Endothelial cell of hepatic sinusoid (primary cell): ENCODE measurements around the gene SLC16A13.
"Not testable (repeated sequence)": the region's sequence is repeated elsewhere in the genome, so short reads cannot be mapped to it uniquely, and the experiment has no call there.

Source experiments
- in situ Hi-C: cut with HindIII; loops from 2 replicates; pipeline ENCODE4 v1.10.0; 2017; ENCODE audit warnings: low sequenced_read_pairs

The SLC16A13 gene

DNA sequence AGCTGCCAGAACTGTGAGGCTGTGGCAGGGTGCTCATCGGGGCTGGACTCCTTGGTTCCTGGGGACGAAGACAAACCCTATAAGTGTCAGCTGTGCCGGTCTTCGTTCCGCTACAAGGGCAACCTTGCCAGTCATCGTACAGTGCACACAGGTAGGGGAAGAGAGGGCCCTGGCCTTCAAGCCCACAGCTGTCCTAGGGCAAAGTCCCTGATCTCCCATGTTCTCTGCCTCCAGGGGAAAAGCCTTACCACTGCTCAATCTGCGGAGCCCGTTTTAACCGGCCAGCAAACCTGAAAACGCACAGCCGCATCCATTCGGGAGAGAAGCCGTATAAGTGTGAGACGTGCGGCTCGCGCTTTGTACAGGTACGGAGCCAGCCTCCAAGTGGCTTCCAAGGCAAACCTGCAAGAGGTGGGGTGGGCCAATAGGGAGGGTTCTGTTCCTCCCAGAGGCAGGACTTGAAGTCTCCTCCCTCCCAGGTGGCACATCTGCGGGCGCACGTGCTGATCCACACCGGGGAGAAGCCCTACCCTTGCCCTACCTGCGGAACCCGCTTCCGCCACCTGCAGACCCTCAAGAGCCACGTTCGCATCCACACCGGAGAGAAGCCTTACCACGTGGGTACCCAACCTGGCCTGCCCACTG lies 9.2 kb upstream of the SLC16A13 start:
- in situ Hi-C loops: no loop called here

DNA sequence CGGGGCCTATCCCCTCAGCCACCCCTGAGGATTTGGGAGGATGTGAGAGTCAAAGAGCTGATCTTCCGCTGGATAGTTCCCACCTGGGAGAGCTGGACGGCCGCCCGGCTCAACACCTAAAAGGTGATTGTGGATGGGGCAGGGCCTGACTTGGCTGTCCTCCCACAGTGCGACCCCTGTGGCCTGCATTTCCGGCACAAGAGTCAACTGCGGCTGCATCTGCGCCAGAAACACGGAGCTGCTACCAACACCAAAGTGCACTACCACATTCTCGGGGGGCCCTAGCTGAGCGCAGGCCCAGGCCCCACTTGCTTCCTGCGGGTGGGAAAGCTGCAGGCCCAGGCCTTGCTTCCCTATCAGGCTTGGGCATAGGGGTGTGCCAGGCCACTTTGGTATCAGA lies 8.5 kb upstream of the SLC16A13 start:
- in situ Hi-C loops: no loop called here

DNA sequence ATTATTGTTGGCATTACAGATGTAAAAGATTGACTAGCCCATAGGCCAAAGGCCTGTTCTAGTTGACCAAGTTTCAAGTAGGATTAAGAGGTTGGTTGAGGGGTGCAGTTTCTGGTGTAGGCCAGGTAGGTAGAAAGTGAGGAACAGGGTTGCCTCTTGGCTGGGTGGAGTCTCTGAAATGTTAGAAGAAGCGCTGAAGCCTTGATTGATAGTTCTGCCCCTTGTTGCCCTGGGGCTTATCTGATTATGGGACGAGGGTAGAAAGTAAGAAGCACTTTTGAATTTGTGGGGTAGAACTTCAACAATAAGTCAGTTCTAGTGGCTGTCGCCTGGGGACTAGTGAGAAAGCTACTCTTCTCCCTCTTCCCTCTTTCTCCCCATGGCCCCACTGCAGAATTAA lies 6.7 kb upstream of the SLC16A13 start:
- in situ Hi-C loops: no loop called here

DNA sequence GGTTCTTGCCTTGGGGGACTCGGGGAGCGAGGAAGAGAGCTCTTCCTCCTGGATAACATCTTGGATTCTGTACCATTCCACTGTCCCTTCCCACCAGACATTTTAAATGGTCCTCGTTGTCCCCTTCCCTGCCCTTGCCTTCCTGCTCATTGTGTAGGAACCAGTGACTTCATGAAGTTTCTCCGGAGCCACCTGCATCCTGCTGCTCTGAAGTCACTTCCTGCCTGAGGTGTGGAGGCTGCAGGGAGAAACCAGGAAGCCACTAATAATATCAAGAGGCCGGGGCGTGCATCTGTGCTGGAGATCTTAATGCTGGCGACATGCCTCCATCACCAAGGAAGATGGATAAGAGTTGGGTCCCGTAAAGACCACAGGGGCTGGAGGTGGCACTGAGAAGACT lies 6.2 kb upstream of the SLC16A13 start:
- in situ Hi-C loops: no loop called here

DNA sequence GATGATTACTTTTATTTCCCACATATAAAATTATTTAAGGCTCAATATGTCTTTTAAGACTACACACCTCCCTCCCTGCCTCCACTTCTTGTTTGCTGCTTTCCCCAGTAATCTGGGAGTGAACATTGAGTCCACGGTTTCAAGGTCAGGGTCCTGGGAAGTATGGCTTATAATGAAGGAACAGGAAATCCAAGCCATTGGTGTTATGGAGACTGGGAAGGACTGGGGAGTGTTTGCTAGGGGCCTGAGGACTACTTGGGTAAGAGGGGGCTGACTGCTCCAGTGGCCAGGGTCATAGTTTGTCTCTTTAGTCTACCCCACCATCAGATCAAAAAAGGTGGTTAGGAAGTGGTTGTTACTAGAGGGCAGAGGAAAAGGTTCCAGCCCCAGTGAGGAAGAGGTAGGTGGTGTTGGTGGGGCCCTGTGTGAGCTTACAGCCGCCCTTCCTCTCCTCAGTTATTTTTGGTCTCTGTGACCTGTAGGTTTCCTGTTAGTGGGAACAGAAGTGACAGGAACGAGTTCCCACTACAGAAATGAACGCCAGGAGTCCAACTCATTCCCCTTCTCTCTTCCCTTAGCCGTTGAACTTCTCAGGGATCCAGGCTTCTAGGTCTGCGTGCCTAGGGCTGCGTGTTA lies 742 bp upstream of the SLC16A13 start:
- in situ Hi-C loops: loop anchor here (5.0 kb wide), 1 partner anchor 123 kb away; no protein-coding TSS in a partner anchor

DNA sequence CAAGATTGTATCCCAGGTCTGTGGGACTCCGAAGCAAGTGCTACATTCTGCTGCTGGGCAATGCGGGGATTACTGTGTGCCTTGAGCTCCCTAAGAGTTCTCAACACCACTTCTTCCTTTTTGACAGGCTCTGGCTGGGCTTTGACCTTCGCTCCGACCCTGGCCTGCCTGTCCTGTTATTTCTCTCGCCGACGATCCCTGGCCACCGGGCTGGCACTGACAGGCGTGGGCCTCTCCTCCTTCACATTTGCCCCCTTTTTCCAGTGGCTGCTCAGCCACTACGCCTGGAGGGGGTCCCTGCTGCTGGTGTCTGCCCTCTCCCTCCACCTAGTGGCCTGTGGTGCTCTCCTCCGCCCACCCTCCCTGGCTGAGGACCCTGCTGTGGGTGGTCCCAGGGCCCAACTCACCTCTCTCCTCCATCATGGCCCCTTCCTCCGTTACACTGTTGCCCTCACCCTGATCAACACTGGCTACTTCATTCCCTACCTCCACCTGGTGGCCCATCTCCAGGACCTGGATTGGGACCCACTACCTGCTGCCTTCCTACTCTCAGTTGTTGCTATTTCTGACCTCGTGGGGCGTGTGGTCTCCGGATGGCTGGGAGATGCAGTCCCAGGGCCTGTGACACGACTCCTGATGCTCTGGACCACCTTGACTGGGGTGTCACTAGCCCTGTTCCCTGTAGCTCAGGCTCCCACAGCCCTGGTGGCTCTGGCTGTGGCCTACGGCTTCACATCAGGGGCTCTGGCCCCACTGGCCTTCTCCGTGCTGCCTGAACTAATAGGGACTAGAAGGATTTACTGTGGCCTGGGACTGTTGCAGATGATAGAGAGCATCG lies 2.4 kb downstream of the SLC16A13 start:
- in situ Hi-C loops: loop anchor here (5.0 kb wide), 1 partner anchor 126 kb away; no protein-coding TSS in a partner anchor

DNA sequence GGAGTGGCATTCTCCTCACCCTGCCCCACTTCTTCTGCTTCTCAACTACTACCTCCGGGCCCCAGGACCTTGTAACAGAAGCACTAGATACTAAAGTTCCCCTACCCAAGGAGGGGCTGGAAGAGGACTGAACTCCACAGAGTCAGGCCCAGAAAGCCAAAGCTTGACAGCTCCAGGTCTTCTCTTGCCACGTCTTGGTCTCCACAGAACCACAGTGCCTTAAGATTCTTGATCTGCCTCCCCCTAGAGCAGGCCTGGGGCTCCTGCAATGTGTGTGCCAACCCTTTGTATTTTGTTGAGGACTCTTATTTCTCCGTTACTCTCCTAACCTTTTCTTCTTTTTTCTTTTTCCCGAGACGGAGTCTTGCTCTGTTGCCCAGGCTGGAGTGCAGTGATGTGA lies 4.0 kb downstream of the SLC16A13 start:
- in situ Hi-C loops: loop anchor here (5.0 kb wide), 1 partner anchor 128 kb away; no protein-coding TSS in a partner anchor

DNA sequence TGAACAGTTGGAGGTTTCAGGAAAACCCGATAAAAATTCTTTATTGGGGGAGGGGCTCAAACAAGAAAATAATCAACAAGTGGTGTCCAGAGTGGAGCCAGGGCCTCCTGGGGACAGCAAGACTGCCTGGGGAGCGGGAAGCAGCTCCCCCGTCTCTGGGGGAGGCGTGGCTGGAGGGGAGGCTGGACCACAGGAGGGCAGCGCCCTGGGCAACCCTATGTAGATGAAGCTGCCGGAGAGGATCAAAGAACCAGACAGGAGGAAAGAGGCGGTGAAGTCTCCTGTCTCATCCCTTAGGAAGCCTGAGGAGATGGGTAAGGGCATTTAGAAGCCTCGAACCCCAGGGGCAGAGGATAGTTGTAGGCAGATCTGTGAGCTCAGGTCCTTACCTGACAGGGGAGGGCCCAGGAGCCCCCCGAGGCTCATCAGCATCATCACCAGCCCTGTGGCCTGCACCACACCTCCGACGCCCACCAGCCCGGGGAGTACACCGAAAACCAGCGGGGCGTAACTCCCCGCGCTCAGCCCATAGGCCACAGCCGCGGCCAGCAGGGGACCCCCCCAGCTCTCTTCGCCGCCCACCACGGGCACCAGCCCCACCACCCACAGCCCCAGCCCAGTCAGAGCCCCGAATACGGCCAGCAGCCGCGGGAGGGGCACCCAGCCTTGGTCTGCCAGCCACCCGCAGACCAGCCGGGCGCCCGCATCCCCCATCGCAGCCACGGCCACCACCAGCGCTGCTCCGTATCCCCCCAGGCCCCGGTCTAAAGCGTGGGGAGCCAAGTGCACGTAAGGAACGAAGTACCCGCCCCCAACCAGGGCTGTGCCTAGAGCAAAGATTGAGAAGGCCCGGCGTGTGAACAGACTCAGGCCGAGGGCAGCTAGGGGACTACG lies 6.0 kb downstream of the SLC16A13 start:
- in situ Hi-C loops: no loop called here

DNA sequence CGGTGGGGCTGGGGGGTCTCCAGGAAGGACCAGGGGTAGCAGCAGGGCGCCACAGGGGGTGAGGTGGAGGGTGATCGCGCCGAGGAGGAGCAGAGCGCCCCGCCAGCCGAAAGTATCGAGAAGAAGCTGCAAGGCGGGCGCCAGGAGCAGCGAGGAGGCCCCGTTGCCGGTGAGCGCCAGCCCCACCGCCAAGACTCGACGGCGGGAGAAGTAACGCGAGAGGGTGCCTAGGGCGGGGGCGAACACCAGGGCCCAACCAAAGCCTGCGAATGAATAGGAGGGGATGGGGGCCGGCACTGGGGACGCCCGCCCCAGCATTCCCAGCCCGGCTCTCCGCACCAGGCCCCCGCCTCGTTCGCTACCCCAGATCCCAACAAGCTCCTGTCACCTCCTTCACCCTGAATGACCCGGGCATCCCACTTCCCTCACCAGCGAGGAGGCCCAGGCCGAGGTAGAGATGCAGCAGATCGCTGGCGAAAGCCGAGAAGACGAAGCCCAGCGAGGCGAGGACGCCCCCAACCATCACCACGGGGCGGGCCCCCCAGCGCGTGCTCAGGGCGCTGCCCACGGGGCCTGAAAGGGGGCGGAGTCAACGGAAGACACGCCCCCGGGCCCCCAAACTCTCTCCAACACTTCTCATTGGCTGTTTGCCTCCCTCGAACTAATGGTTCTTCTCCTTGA lies 6.8 kb downstream of the SLC16A13 start:
- in situ Hi-C loops: no loop called here

DNA sequence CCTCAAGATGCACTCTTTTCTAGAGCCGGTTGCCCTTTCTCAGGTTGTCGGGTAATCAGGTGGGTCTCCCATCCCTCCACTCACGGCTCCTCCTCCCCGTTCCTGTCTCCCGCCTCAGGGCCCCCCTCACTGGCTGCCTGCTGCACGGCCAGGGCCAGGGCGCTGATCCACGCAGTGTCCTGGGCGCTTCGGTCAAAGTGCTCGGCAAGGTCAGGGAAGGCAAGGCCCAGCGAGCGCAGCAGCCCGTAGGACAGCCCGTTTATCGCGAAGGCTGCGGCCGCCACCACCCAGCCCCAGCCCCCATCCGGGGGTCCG lies 7.3 kb downstream of the SLC16A13 start:
- in situ Hi-C loops: no loop called here

DNA sequence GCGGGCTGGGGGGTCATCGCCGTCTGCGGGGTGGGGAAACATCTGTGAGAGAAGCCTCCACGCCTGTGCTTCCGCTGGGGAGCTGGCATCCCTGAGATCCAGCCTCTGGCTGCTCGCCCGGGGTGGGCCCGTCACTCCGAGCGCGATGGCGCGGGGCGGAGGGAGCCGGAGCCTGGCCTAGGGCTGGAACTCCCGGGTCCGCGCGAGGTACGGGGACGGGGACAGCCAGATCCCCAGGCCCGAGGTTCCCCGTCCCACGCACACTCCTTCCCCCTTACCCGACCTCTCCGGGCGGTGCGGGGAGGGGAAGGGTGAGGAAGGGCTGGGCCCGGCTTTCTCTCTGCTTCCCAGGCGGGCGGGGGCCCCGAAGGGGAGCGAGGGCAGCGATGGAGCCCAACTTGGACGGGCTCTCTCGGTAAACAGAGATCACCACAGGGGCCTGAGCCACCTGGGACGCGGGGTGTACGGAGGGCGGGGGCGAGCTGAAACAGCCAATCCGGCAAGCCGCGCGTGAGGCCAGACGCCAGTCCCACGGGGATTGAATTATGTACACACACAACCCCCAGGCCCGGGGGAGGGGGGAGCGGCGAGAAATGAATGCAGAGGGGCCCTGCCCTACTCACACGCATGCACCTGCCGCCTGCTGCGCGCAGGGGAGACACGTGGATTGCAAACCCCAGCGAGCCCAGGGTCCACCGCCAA lies 7.8 kb downstream of the SLC16A13 start, which contains the start of gene SLC16A11:
SLC16A11 (minus strand) TSS at position 596 of the 702 bp plus-strand sequence; CDS start at position 17, 579 bp downstream.
- in situ Hi-C loops: no loop called here

DNA sequence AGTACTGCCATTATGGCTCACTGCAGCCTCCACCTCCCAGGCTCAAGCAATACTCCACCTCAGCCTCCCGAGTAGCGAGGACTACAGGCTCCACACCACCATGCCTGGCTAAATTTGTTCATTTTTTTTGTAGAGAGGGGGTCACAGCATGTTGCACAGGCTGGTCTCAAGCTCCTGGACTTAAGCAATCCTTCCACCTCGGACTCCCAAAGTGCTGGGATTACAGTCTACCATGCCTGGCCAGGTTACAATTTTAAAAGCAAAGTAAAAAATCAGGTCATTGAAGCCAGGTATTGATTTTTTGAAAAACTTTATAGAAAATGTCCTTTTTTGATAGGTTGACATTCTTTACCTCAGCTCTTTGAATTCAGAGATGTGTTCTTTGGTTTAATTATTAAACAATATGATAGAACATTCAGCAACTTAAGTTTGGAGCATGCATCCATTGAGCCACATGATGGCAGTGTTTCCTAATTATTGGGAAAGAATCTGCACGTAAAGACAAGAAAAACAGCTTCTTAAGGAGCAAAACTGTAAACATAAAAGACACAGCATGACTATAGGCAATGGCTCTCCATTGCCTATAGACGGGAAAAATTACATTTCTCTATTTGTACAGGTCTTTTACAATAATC lies 9.8 kb downstream of the SLC16A13 start:
- in situ Hi-C loops: no loop called here

DNA sequence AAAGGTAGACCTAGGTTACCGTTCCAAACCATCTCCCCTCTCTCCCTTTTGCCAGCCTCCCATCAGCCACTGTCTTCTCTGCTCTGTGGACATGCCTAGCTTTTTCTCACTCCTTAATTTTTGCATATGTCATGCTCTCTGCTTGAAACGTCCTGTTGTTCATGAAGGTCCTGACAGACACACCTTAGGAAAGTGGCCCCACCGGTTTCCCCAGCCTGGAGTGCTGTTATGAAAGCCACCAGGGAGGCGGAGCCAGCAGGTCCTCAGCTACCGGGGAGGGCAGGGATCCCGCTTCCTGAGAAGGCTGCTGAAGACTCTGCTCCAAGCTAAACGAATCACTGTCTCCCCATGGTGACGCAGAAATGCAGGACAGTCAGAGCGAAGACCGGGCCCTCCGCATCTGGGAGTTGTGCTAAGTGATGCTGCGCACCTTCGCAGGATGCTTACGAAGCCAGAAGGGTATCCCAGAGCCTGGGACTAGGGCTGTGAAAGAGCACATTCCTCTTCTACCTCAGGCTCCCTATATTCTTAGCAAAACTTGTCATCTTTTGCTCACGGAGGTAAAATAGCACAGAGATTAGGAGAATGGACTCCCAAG lies 10.4 kb downstream of the SLC16A13 start:
- in situ Hi-C loops: no loop called here

DNA sequence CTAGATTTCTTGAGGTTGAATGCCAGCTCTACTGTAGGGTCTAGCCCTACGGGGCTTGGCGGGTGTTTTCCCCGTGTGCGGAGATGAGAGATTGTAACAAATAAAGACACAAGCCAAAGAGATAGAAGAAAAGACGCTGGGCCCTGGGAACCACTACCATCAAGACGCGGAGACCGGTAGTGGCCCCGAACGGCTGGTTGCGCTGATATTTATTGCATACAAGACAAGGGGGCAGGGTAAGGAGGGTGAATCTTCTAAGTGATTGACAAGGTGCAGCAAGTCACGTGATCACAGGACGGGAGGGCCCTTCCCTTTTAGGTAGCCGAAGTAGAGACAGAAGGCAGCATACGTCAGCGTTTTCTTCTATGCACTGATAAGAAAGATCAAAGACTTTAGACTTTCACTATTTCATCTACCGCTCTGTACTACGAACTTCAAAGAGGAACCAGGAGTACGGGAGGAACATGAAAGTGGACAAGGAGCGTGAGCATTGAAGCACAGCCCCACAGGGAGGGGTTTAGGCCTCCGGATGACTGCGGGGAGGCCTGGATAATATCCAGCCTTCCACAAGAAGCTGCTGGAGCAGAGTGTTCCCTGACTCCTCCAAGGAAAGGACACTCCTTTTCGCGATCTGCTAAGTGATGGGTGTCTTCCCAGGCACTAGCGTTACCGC lies 11.0 kb downstream of the SLC16A13 start:
- in situ Hi-C loops: not testable (repeated sequence)

DNA sequence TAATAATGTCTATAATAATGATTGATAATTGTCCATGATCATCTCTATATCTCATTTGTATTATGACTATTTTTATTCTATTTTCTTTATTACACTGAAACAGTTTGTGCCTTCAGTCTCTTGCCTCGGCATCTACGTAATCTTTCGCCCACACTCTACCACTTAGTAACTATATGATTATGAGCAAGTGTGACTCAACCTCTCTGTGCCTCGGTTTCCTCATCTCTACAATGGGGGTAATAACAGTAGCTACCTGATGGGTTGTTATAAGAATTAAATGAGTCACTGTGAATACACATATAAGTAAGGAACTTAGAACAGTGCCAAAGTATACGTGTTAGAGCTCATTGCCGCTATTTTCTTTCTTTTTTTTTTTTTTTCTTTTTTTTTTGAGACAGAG lies 11.8 kb downstream of the SLC16A13 start:
- in situ Hi-C loops: no loop called here

DNA sequence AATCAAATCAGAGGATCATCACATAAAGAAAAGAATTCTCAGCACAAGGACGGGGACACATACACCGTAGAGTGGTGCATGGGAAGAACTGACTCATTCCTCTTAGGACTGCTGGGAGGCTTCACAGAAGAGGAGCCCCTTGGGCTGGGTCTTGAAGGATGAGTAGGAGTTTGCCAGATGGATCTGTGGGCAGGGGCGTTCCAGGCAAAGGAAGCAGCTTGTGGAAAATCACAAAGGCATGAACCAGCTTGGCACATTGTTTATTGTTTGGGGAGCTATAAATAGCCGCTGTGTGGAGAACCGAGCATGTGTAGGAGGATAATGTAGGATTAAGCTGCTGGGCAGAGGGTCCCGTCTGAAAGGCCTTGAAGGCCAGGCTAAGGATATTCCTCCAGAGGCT lies 13.2 kb downstream of the SLC16A13 start:
- in situ Hi-C loops: no loop called here

DNA sequence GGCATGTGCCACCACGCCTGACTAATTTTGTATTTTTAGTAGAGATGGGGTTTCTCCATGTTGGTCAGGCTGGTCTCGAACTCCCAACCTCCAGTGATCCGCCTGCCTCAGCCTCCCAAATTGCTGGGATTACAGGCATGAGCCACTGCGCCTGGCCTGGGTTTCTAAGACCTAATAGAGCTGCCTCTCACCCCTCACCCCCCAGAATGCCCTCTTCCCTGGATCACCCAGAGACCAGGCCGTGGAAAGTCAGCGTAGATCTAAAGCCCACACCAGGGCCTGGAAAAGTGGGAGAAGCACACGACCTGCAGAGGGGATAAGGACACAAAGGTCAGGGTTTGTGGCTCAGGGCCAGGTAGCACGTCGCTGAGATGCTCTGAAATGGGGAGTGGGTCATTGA lies 14.8 kb downstream of the SLC16A13 start:
- in situ Hi-C loops: loop anchor here (5.0 to 10.0 kb wide), 2 partner anchors 57 to 84 kb away; no protein-coding TSS in a partner anchor

DNA sequence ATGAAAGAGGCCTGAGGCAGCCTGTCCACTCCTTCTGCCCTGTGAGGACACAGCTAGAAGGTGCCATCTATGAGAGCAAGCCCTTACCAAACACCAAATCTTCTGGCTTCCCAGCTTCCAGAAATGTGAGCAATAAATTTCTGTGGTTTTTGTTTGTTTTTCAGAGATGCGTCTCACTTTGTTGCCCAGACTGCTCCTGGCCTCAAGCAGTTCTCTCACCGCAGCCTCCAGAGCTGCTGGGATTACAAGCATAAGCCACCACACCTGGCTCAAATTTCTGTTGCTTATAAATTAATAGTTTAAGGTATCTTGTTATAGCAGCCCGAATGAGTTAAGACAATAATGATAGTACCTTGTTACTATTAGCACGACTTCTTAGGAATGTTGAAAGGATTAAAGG lies 20.6 kb downstream of the SLC16A13 start:
- in situ Hi-C loops: loop anchor here (10.0 kb wide), 1 partner anchor 78 kb away; no protein-coding TSS in a partner anchor
